ENCODE results near the gene ADRB1.

ADRB1 gene

DNA sequence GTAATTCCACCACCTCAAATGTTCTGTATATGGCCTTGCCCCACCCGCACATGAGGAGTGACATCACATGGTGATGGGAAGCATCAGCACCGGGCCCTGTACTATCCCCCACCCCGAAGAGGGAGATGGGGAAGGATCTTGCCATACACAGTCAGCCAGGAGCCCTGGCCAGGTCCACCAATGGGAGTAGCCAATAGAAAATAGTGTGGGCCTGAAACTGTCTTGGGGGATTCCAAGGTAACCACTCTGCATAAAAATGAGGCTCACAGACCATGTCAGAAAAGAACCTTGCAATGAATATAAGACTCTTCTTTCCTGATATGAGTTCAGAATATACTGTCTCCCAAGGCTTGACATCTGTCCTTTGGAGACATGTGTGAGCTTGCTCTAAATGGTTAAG lies 51.1 kb downstream of the ADRB1 start:
- DNase-seq (ENCODE audit: low spot score) = no peak

DNA sequence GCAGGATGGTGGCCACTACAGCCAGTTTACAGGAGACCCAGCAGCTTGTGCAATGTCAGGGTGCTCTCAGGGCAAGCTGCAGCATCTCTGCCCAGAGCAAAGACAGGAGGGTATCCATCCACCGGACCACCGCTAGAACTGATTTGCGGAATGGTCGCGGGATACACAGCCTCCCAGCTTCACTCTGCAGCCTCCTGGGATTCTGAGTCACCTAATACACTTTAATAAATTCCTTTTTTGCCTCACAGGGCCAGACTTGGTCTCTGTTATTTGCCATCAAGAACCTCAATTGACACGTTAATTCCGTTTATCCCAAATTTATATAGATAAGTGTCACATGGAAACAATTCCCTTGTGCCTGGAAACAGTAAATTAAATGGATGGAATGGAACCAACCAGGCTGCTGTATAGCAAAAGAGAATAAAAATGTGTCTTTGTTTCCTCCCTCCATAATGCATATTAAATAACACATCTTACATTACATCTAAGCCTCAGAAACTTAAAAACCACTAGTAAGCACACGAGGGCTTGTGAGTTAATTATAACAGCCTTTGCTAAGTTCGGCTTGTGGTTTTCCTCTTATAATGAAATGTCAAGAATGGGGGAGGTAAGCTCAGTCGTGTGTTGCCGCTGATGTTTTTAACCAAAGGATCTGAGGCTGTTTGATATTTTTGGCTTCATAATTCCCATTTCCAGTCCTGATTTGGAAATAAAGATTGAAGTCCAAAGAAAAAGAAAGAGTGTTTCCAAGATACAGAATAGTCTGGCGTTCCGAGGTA lies 52.1 kb downstream of the ADRB1 start:
- DNase-seq (ENCODE audit: low spot score) = no peak
